Caco-2 (cell line): ENCODE results near the gene PEX13. TPM values are rescaled to one million over a fixed set of nuclear protein-coding genes. Genes with fewer than 3 reads are reported as not detected.

Source experiments
- BruUV-seq: library from RNA; stranded (reverse); fragments of 400-500 nt; replicated peaks from 2 replicates; lab custom pipeline; 2021; lab: Mats Ljungman, UMichigan
- CTCF ChIA-PET: fragments of 300-600 bp; sonication (Branson Sonifier 250); formaldehyde crosslinking; loops from one replicate; lab custom pipeline; 2022; ENCODE audit warnings: antibody characterized with exemption; lab: Charles Lee
- POLR2A ChIA-PET: fragments of 300-600 bp; sonication (Branson Sonifier 250); formaldehyde crosslinking; loops from one replicate; lab custom pipeline; 2022; ENCODE audit warnings: antibody characterized with exemption; lab: Charles Lee
- DNase-seq, 2 experiments: peaks; one replicate each; pipeline versions ENCODE4 v3.0.0 to v3.0.0-alpha.2; 2020 to 2022
- H3K27me3 ChIP-seq: replicated peaks from 2 replicates; pipeline ENCODE4 v1.6.0; 2011; ENCODE audit warnings: low read length; ENCODE audit not compliant: control insufficient read depth, insufficient read depth
- H3K36me3 ChIP-seq: 2 replicates; pipeline ENCODE4 v1.5.1; 2011; ENCODE audit warnings: low read length; ENCODE audit not compliant: control insufficient read depth, insufficient read depth
- H3K4me1 ChIP-seq: fragments of 250-450 bp; sonication (Bioruptor Pico); 2 replicates; pipeline ENCODE4 v1.5.1; 2020; ENCODE audit warnings: mild to moderate bottlenecking
- H3K4me3 ChIP-seq: 2 replicates; pipeline ENCODE4 v1.5.1; 2011; ENCODE audit warnings: low read depth, mild to moderate bottlenecking, control low read depth, low read length
- H3K9me3 ChIP-seq: fragments of 250-450 bp; sonication (Bioruptor Pico); 2 replicates; pipeline ENCODE4 v1.5.1; 2020; ENCODE audit warnings: mild to moderate bottlenecking, moderate library complexity
- H3K27ac Mint-ChIP-seq: one replicate; pipeline ENCODE4 v1.8.0; 2022; ENCODE audit warnings: mixed read lengths; ENCODE audit not compliant: unreplicated experiment
- H3K27me3 Mint-ChIP-seq: one replicate; pipeline ENCODE4 v1.8.0; 2022; ENCODE audit warnings: mixed read lengths; ENCODE audit not compliant: insufficient read depth, unreplicated experiment
- H3K36me3 Mint-ChIP-seq: one replicate; pipeline ENCODE4 v1.8.0; 2022; ENCODE audit warnings: mild to moderate bottlenecking, mixed read lengths; ENCODE audit not compliant: insufficient read depth, unreplicated experiment
- H3K4me1 Mint-ChIP-seq: one replicate; pipeline ENCODE4 v1.8.0; 2022; ENCODE audit warnings: low read depth, mixed read lengths; ENCODE audit not compliant: unreplicated experiment
- H3K4me3 Mint-ChIP-seq: one replicate; pipeline ENCODE4 v1.8.0; 2022; ENCODE audit warnings: mild to moderate bottlenecking, moderate library complexity, mixed read lengths; ENCODE audit not compliant: unreplicated experiment
- H3K9me3 Mint-ChIP-seq: one replicate; pipeline ENCODE4 v1.8.0; 2022; ENCODE audit warnings: mixed read lengths; ENCODE audit not compliant: unreplicated experiment
- CTCF ChIP-seq, 2 experiments: fragments of 200-600 bp in 1 of 2; IDR thresholded peaks; 1 replicate in 1 of 2; 2 replicates in 1 of 2; pipeline versions ENCODE4 v1.5.1 to v1.8.0; 2011 to 2022; ENCODE audit warnings: antibody characterized with exemption in 1 of 2, control low read depth in 1 of 2, inconsistent platforms in 1 of 2, low read depth in 1 of 2, low read length in 1 of 2, mild to moderate bottlenecking in 1 of 2, moderate library complexity in 1 of 2; ENCODE audit not compliant: insufficient read depth in 1 of 2, severe bottlenecking in 1 of 2, unreplicated experiment in 1 of 2
- intact Hi-C: fragments of 100-400 bp; cut with micrococcal nuclease; formaldehyde crosslinking; loops from one replicate; pipeline ENCODE4 v1.10.0; 2022; ENCODE audit not compliant: unreplicated experiment
- total RNA-seq: library from RNA; stranded (reverse); gene quantifications from 2 replicates; pipeline ENCODE4 v1.2.3, GENCODE V29; 2022

The PEX13 gene
- total RNA-seq, 1 experiment from 2014 or later = 37.4 TPM

DNA sequence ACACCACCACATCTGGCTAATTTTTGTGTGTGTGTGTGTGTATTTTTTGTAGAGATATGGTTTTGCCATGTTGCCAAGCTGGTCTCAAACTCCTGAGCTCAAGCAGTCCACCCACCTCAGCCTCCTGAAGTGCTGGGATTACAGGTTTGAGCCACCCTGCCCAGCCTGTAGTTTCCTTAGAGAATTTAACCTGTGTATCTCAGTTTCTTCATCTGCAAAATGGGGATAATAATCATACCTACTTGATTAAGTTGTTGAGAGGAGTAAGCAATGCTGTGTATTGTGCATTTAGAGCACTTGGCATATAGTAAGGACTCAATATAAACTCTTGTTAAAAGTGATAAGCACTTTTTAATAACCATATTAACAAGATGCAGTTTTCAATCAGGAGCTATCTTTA, 41.9 kb downstream of the PEX13 start:
- intact Hi-C loops = no loop called here
- no peak for TF ChIP-seq CTCF (IDR thresholded peaks at IDR 0.05; ENCODE audit: insufficient read depth in 1 of 2, low read depth in 1 of 2, low read length in 1 of 2, severe bottlenecking in 1 of 2, unreplicated experiment in 1 of 2)
- Histone ChIP-seq H3K27me3 (no peaks in the 10 kb centered on the region), H3K4me3 (no peak overlapping the region), H3K9me3 (no peaks in the 10 kb centered on the region), H3K36me3 (peaks cover 1% of the 10 kb centered on the region), H3K4me1 (no peaks in the 10 kb centered on the region)
- no TSS peak for BruUV-seq
- no peak for DNase-seq
- Mint-ChIP-seq H3K27me3 (no peaks in the 10 kb centered on the region), H3K27ac (no peak overlapping the region), H3K36me3 (peaks cover 31% of the 10 kb centered on the region), H3K9me3 (no peaks in the 10 kb centered on the region), H3K4me1 (no peaks in the 10 kb centered on the region), H3K4me3 (no peak overlapping the region)
- CTCF ChIA-PET = no interaction called here
- POLR2A ChIA-PET = no interaction called here

DNA sequence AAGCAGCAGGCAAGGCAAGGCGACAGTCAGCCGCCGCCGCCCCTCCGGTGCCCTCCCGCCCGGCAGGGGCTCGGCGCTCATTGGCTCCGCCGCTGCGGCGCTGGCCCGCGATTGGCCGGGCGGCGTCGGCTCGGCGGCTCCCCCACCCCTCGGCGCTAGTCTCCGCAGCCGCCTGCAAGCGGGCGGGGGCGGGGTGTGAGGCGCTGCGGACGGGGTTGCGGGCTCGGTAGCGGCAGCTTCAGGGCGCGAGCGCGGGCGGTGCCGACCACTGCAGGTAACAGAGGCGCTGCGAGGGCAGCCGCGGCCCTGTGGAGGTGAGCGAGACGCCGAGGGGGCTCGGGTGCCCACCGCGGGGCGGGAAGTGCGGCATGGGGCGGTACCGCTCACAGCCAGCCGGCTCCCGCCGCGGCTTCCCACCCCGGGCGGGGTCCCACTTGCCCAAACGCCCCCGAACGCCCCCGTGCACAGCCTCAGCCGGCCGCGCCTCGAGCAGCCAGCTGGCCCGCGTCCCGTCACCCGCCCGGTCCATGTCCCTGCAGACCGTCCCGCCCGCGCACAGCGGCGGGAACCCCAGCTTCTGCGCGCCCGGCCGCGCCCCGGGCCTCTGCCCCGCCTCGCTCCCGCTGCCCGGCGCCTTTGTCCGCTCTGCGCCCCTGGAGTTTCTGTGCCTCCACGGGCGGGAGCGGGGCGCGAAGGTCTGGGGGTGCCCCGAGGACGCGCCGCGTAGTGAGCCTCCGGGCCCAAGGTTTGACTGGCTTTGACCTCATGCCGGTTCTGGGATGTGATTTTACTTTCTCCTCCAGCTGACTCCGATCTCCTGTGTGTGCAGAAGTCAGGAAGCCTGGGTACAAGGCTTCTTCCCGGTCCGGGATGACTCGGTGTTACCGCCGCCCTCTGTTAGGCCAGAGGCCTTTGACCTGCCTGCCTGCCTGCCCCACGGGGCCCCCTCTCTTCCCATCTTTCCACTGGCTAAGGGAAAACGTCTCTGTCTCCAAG, 48.5 kb downstream of the PEX13 start, which contains the start of gene SANBR:
Gene SANBR (plus strand): TSS at position 158 of the 996 bp plus-strand sequence. CDS start 4,480 bp downstream, outside the sequence.
- Histone ChIP-seq H3K36me3 (no peaks in the 10 kb centered on the region), H3K27me3 (no peaks in the 10 kb centered on the region), H3K4me3 (peak within 1 kb of the TSS; percentile 99), H3K4me1 (peaks cover 3% of the 10 kb centered on the region; the same call in 1 of the 2 replicates), H3K9me3 (no peaks in the 10 kb centered on the region)
- CTCF ChIA-PET = interaction anchor here (0.6 kb wide), 1 partner anchor 11 kb away, joined by 7 read pairs; no protein-coding TSS in a partner anchor
- peak in 1 of 2 experiments; percentile 10 for TF ChIP-seq CTCF (IDR thresholded peaks at IDR 0.05; ENCODE audit: insufficient read depth in 1 of 2, low read depth in 1 of 2, low read length in 1 of 2, severe bottlenecking in 1 of 2, unreplicated experiment in 1 of 2)
- peak; percentile 88 to 95 for DNase-seq
- Mint-ChIP-seq H3K27me3 (no peaks in the 10 kb centered on the region), H3K4me3 (peak within 1 kb of the TSS; percentile 98), H3K4me1 (peaks cover 7% of the 10 kb centered on the region), H3K9me3 (no peaks in the 10 kb centered on the region), H3K27ac (peak within 1 kb of the TSS; percentile 91), H3K36me3 (peaks cover 8% of the 10 kb centered on the region)
- BruUV-seq = no TSS peak
- POLR2A ChIA-PET = no interaction called here
- intact Hi-C loops = loop anchor here (2.0 to 5.0 kb wide), 2 partner anchors 49 to 111 kb away; partner anchors contain the start of genes PEX13 and PUS10

DNA sequence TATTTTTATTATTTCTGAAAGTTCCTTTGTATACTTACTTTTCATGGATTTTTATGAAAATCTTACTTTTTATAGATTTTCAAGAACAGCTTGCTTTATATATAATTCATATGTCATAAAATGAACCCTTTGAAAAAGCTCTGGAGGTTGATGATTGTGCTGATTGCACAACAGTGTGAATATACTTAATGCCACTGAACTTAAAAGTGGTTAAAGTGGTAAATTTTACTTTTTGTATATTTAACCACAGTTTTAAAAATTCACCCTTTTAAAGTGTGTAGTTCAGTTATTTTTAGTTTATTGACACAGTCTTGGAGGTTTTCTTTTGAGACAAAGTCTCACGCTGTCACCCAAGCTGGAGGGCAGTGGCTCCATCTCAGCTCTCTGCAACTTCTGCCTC, 56.6 kb downstream of the PEX13 start:
- H3K36me3 Mint-ChIP-seq = peaks cover 27% of the 10 kb centered on the region
- no peak for TF ChIP-seq CTCF (IDR thresholded peaks at IDR 0.05; ENCODE audit: insufficient read depth in 1 of 2, low read depth in 1 of 2, low read length in 1 of 2, severe bottlenecking in 1 of 2, unreplicated experiment in 1 of 2)
- Histone ChIP-seq H3K4me3 (no peak overlapping the region), H3K9me3 (no peaks in the 10 kb centered on the region), H3K36me3 (no peaks in the 10 kb centered on the region; the same call in 1 of the 2 replicates), H3K4me1 (no peaks in the 10 kb centered on the region), H3K27me3 (no peaks in the 10 kb centered on the region)
- POLR2A ChIA-PET = no interaction called here
- no TSS peak for BruUV-seq
- no peak overlapping the region for H3K4me3 Mint-ChIP-seq
- H3K27ac Mint-ChIP-seq = no peak overlapping the region
- no peaks in the 10 kb centered on the region for H3K9me3 Mint-ChIP-seq
- DNase-seq = no peak
- intact Hi-C loops = no loop called here
- no peaks in the 10 kb centered on the region for H3K4me1 Mint-ChIP-seq
- H3K27me3 Mint-ChIP-seq = no peaks in the 10 kb centered on the region
- CTCF ChIA-PET = no interaction called here
